H1 (cell line): ENCODE results near the gene URB2. TPM values are rescaled to one million over a fixed set of nuclear protein-coding genes. Genes with fewer than 3 reads are reported as not detected.

Experiments
- CTCF ChIA-PET: fragments of 300-600 bp; sonication (Branson Sonifier 250); formaldehyde crosslinking; loops from one replicate; lab custom pipeline; 2021; ENCODE audit not compliant: partially characterized antibody; lab: Charles Lee
- POLR2A ChIA-PET: fragments of 300-600 bp; sonication (Branson Sonifier 250); formaldehyde crosslinking; loops from one replicate; lab custom pipeline; 2021; ENCODE audit warnings: inconsistent platforms; ENCODE audit not compliant: partially characterized antibody; lab: Charles Lee
- DNase-seq, 2 experiments: peaks; one replicate each; pipeline versions ENCODE4 v3.0.0 to v3.0.0-alpha.2; 2010 to 2022; ENCODE audit warnings: low spot score in 2 of 2, low read depth in 1 of 2, mixed read lengths in 1 of 2
- FAIRE-seq: peaks from 2 replicates; lab custom pipeline; 2011; peaks lifted over from hg19 to GRCh38; lab: Jason Lieb, UNC
- H2AFZ ChIP-seq: 2 replicates; pipeline ENCODE4 v1.8.1; 2012; ENCODE audit warnings: low read length, inconsistent platforms
- H2AK5ac ChIP-seq: 2 replicates; pipeline ENCODE4 v1.6.1; 2013; ENCODE audit warnings: low read depth, low read length
- H2BK120ac ChIP-seq: replicated peaks from 2 replicates; pipeline ENCODE3; 2013; ENCODE audit warnings: low read depth, low read length, inconsistent platforms
- H2BK12ac ChIP-seq: 2 replicates; pipeline ENCODE4 v1.6.1; 2013; ENCODE audit warnings: low read depth, low read length
- H2BK15ac ChIP-seq: 2 replicates; pipeline ENCODE4 v1.6.1; 2013; ENCODE audit warnings: low read length
- H2BK20ac ChIP-seq: 2 replicates; pipeline ENCODE4 v1.6.1; 2013; ENCODE audit warnings: low read length
- H2BK5ac ChIP-seq: 2 replicates; pipeline ENCODE4 v1.6.1; 2013; ENCODE audit warnings: low read depth, low read length
- H3K14ac ChIP-seq: 2 replicates; pipeline ENCODE4 v1.6.1; 2013; ENCODE audit warnings: inconsistent platforms; ENCODE audit not compliant: insufficient read length
- H3K18ac ChIP-seq: 2 replicates; pipeline ENCODE4 v1.6.1; 2013; ENCODE audit warnings: low read length; ENCODE audit errors: extremely low read depth
- H3K23ac ChIP-seq: 2 replicates; pipeline ENCODE4 v1.6.1; 2013; ENCODE audit warnings: inconsistent platforms; ENCODE audit not compliant: insufficient read length
- H3K23me2 ChIP-seq: 2 replicates; pipeline ENCODE4 v1.6.1; 2013; ENCODE audit warnings: low read depth, low read length
- H3K27ac ChIP-seq: 2 replicates; pipeline ENCODE4 v1.6.1; 2011; ENCODE audit warnings: low read depth, low read length, inconsistent platforms
- H3K27me3 ChIP-seq, 4 experiments: replicated peaks in 1 of 4; 1 replicate in 1 of 4; 2 replicates in 3 of 4; pipeline versions ENCODE4 v1.6.1 to v1.8.1; 2011 to 2013; ENCODE audit warnings: low read length in 3 of 4, mild to moderate bottlenecking in 3 of 4, inconsistent platforms in 2 of 4, mixed read lengths in 2 of 4, moderate library complexity in 1 of 4; ENCODE audit not compliant: control insufficient read depth in 3 of 4, insufficient read depth in 3 of 4; ENCODE audit errors: extremely low read depth in 1 of 4
- H3K36me3 ChIP-seq, 4 experiments: 2 replicates each; pipeline versions ENCODE4 v1.6.1 to v1.8.1; 2011 to 2013; ENCODE audit warnings: mild to moderate bottlenecking in 4 of 4, low read length in 3 of 4, moderate library complexity in 2 of 4, control low read depth in 1 of 4, inconsistent platforms in 1 of 4; ENCODE audit not compliant: insufficient read depth in 4 of 4, control insufficient read depth in 2 of 4
- H3K4ac ChIP-seq: replicated peaks from 2 replicates; pipeline ENCODE3; 2013; ENCODE audit warnings: low read length, low read depth, mixed read lengths, inconsistent platforms; ENCODE audit not compliant: insufficient read length
- H3K4me1 ChIP-seq, 4 experiments: replicated peaks in 1 of 4; 1 replicate in 1 of 4; 2 replicates in 3 of 4; pipeline versions ENCODE4 v1.6.1 to v1.8.1; 2011 to 2013; ENCODE audit warnings: low read length in 3 of 4, inconsistent platforms in 2 of 4, mixed read lengths in 1 of 4; ENCODE audit not compliant: insufficient read depth in 4 of 4, control insufficient read depth in 3 of 4
- H3K4me2 ChIP-seq, 2 experiments: 2 replicates each; pipeline versions ENCODE4 v1.6.1 to v1.8.1; 2011 to 2013; ENCODE audit warnings: low read depth in 2 of 2, low read length in 2 of 2, control low read depth in 1 of 2, inconsistent platforms in 1 of 2, mild to moderate bottlenecking in 1 of 2; ENCODE audit not compliant: insufficient read depth in 1 of 2
- H3K4me3 ChIP-seq, 4 experiments: fragments of 200-600, 300-600 bp in 1 of 4; sonication (generic), shearing (Covaris generic), sonication (Bioruptor Twin) in 1 of 4; 2 replicates each; pipeline versions ENCODE4 v1.5.1 to v1.8.1; 2011 to 2016; ENCODE audit warnings: low read length in 4 of 4, low read depth in 3 of 4, control low read depth in 2 of 4, inconsistent platforms in 2 of 4, mild to moderate bottlenecking in 2 of 4, mixed read lengths in 1 of 4, moderate library complexity in 1 of 4; ENCODE audit not compliant: insufficient read depth in 2 of 4; ENCODE audit errors: extremely low read depth in 1 of 4
- H3K56ac ChIP-seq: replicated peaks from 2 replicates; pipeline ENCODE3; 2013; ENCODE audit warnings: low read depth, mild to moderate bottlenecking, mixed read lengths, low read length, inconsistent platforms; ENCODE audit not compliant: insufficient read length
- H3K79me1 ChIP-seq: 2 replicates; pipeline ENCODE4 v1.6.1; 2013; ENCODE audit warnings: low read depth, low read length, control low read depth
- H3K79me2 ChIP-seq, 2 experiments: 2 replicates each; pipeline versions ENCODE4 v1.6.1 to v1.8.1; 2012 to 2013; ENCODE audit warnings: low read length in 2 of 2, mild to moderate bottlenecking in 2 of 2, inconsistent platforms in 1 of 2; ENCODE audit not compliant: insufficient read depth in 2 of 2, control insufficient read depth in 1 of 2
- H3K9ac ChIP-seq, 4 experiments: replicated peaks in 1 of 4; 1 replicate in 1 of 4; 2 replicates in 3 of 4; pipeline versions ENCODE4 v1.6.1 to v1.8.1; 2011 to 2013; ENCODE audit warnings: low read depth in 3 of 4, low read length in 3 of 4, control low read depth in 2 of 4, mild to moderate bottlenecking in 2 of 4, moderate library complexity in 2 of 4, inconsistent platforms in 1 of 4; ENCODE audit errors: extremely low read depth in 1 of 4
- H3K9me3 ChIP-seq, 2 experiments: 2 replicates each; pipeline versions ENCODE4 v1.6.1 to v1.8.1; 2012 to 2013; ENCODE audit warnings: mild to moderate bottlenecking in 2 of 2, moderate library complexity in 2 of 2, control low read depth in 1 of 2, inconsistent platforms in 1 of 2, low read depth in 1 of 2, low read length in 1 of 2, mixed read lengths in 1 of 2; ENCODE audit not compliant: insufficient read depth in 2 of 2
- H4K20me1 ChIP-seq, 2 experiments: replicated peaks in 1 of 2; 2 replicates each; pipeline versions ENCODE3 to v1.8.1; 2011 to 2013; ENCODE audit warnings: inconsistent platforms in 2 of 2, low read length in 2 of 2, mild to moderate bottlenecking in 1 of 2; ENCODE audit not compliant: insufficient read depth in 2 of 2, control insufficient read depth in 1 of 2
- H4K5ac ChIP-seq: 2 replicates; pipeline ENCODE4 v1.6.1; 2013; ENCODE audit warnings: low read length, low read depth, mixed read lengths, inconsistent platforms; ENCODE audit not compliant: insufficient read length
- H4K8ac ChIP-seq: 2 replicates; pipeline ENCODE4 v1.8.0; 2013; ENCODE audit warnings: mild to moderate bottlenecking, moderate library complexity, low read length, inconsistent platforms; ENCODE audit not compliant: insufficient read depth; ENCODE audit errors: extremely low read depth
- H4K91ac ChIP-seq: replicated peaks from 2 replicates; pipeline ENCODE3; 2013; ENCODE audit warnings: low read length, mixed read lengths, inconsistent platforms; ENCODE audit not compliant: insufficient read length
- CBX8 ChIP-seq: fragments of 300-800, 300-1000 bp; sonication (generic); IDR thresholded peaks from 2 replicates; pipeline ENCODE4 v1.7.1; 2016; ENCODE audit warnings: low read depth, low read length, borderline replicate concordance
- CEBPB ChIP-seq: IDR thresholded peaks from 2 replicates; pipeline ENCODE4 v1.6.1; 2012; ENCODE audit warnings: low read depth, low read length
- EGR1 ChIP-seq: IDR thresholded peaks from 2 replicates; pipeline ENCODE4 v1.6.1; 2011; ENCODE audit warnings: low read depth, low read length, borderline replicate concordance
- GTF2F1 ChIP-seq: IDR thresholded peaks from 2 replicates; pipeline ENCODE4 v1.6.1; 2012; ENCODE audit warnings: low read depth, low read length, improper control_type of control experiment, borderline replicate concordance
- HDAC2 ChIP-seq, 2 experiments: fragments of 300-600 bp in 1 of 2; sonication (generic) in 1 of 2; IDR thresholded peaks; 2 replicates each; pipeline ENCODE4 v1.6.1; 2011 to 2012; ENCODE audit warnings: low read depth in 2 of 2, low read length in 2 of 2, mild to moderate bottlenecking in 2 of 2, moderate library complexity in 2 of 2, borderline replicate concordance in 1 of 2, inconsistent platforms in 1 of 2
- JUN ChIP-seq: IDR thresholded peaks from 2 replicates; pipeline ENCODE4 v1.6.1; 2011; ENCODE audit warnings: low read depth, mild to moderate bottlenecking, improper control_type of control experiment, low read length
- KDM5A ChIP-seq: fragments of 200-600 bp; IDR thresholded peaks from 2 replicates; pipeline ENCODE4 v1.7.1; 2012; ENCODE audit warnings: mild to moderate bottlenecking, low read length, inconsistent platforms, mixed read lengths
- NANOG ChIP-seq: IDR thresholded peaks from 2 replicates; pipeline ENCODE4 v1.6.1; 2011; ENCODE audit warnings: low read length, low read depth, mild to moderate bottlenecking, inconsistent platforms; ENCODE audit not compliant: insufficient read depth, poor library complexity, severe bottlenecking
- POLR2A ChIP-seq, 2 experiments: IDR thresholded peaks; 1 replicate in 1 of 2; 2 replicates in 1 of 2; pipeline ENCODE4 v1.6.1; 2011; ENCODE audit warnings: low read depth in 2 of 2, low read length in 2 of 2, mild to moderate bottlenecking in 2 of 2; ENCODE audit errors: control extremely low read depth in 1 of 2
- POU5F1 ChIP-seq: IDR thresholded peaks from 2 replicates; pipeline ENCODE4 v1.6.1; 2011; ENCODE audit warnings: low read depth, mild to moderate bottlenecking, low read length, moderate library complexity
- RFX5 ChIP-seq: IDR thresholded peaks from 2 replicates; pipeline ENCODE4 v1.6.1; 2011; ENCODE audit warnings: low read depth, low read length, improper control_type of control experiment, borderline replicate concordance
- WGBS, 2 experiments: shearing (Covaris generic) in 1 of 2; methylation state at CpG; one replicate each; pipeline versions ENCODE4 v1.1.6 to v1.1.7; 2013 to 2015; ENCODE audit warnings: low lambda C conversion rate in 2 of 2, mixed read lengths in 2 of 2, inconsistent platforms in 1 of 2, low coverage in 1 of 2, missing lambda C conversion rate in 1 of 2; ENCODE audit not compliant: insufficient replicate concordance in 2 of 2, insufficient coverage in 1 of 2, insufficient read length in 1 of 2; ENCODE audit errors: extremely low coverage in 1 of 2, missing lambda C conversion rate in 1 of 2; 5-methylcytosine and 5-hydroxymethylcytosine counted together
- polyA plus RNA-seq, 7 experiments: library from polyadenylated mRNA; depleted of rRNA in 3 of 7; stranded (reverse) in 5 of 7; unstranded in 2 of 7; fragments of >200 nt in 5 of 7; fragments of 200-250 nt in 2 of 7; gene quantifications; 1 replicate in 5 of 7; 2 replicates in 1 of 7; 4 replicates in 1 of 7; pipeline versions ENCODE4 v1.2.1 to v1.2.3, GENCODE V29; 2011 to 2013; ENCODE audit warnings: missing spikeins in 2 of 7, mixed read lengths in 2 of 7
- total RNA-seq: library from RNA; stranded (reverse); fragmentation: NEBNext Ultra II Directional; extraction: Animal tissue kit (Norgen Biotek cat#: 25700); gene quantifications from 2 replicates; pipeline ENCODE4 v1.2.1, GENCODE V29; 2021
- TF ChIP-seq, protein P1 (sequence below): IDR thresholded peaks from 2 replicates; pipeline ENCODE4 v1.6.1; 2012; ENCODE audit warnings: inconsistent platforms
- TF ChIP-seq, protein P2 (sequence below): IDR thresholded peaks from 2 replicates; pipeline ENCODE4 v1.6.1; 2012; ENCODE audit warnings: low read length, inconsistent platforms

Gene URB2
- total and polyA plus RNA-seq, 2 of the 8 experiments (the other 6 are each of a cell fraction or from before 2014, with no cell fraction given): 13.7 to 33.0 TPM

DNA sequence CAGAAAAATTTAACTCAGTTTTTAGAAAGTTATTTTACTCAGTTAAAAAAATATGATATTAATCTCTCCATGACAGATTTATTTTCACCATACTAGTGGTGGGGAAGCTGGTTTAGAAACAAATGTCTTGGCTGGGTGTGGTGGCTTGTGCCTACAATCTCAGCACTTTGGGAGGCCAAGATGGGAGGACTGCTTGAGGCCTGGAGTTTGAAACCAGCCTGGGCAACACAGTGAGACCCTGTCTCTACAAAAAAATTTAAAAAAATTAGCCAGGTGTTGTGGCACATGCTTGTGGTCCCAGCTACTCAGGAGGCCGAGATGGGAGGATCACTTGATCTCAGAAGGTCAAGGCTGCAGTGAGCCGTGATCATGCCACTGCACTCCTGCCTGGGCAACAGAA is 17.5 kb upstream of the URB2 start:
- no peak overlapping the region for H4K5ac ChIP-seq
- H3K23me2 ChIP-seq: no peaks in the 10 kb centered on the region
- H2BK5ac ChIP-seq: no peak overlapping the region
- H3K56ac ChIP-seq: no peak overlapping the region
- no peak overlapping the region for H2AFZ ChIP-seq
- H3K4me2 ChIP-seq: no peak overlapping the region
- H3K36me3 ChIP-seq: peaks cover 7 to 40% (median 25%) of the 10 kb centered on the region in 4 experiments; a peak in 7 of 8 replicates
- no peaks in the 10 kb centered on the region for H3K9me3 ChIP-seq
- no peak overlapping the region for H3K27ac ChIP-seq
- peaks cover 0 to 3% (median 0%) of the 10 kb centered on the region in 4 experiments; a peak in 1 of 7 replicates for H3K4me1 ChIP-seq
- ChIA-PET CTCF (no interaction called here), POLR2A (no interaction called here)
- H3K23ac ChIP-seq: no peak overlapping the region
- 87% methylated on average over 2 of the region's 2 CpGs; no CpG with 5 or more reads in 1 of the 2 experiments for WGBS, 2 experiments
- H4K20me1 ChIP-seq: peaks cover 0 to 1% of the 10 kb centered on the region in 2 experiments
- H3K79me1 ChIP-seq: peaks cover 2% of the 10 kb centered on the region; the same call in 1 of the 2 replicates
- no peak overlapping the region for H2BK15ac ChIP-seq
- H2BK12ac ChIP-seq: no peak overlapping the region
- H3K79me2 ChIP-seq: no peaks in the 10 kb centered on the region
- no peak overlapping the region for H3K18ac ChIP-seq
- H2AK5ac ChIP-seq: no peak overlapping the region
- no peak overlapping the region for H3K9ac ChIP-seq
- H3K4ac ChIP-seq: no peak overlapping the region
- no peak overlapping the region for H4K8ac ChIP-seq
- no peak overlapping the region for H3K14ac ChIP-seq
- H4K91ac ChIP-seq: no peak overlapping the region
- H3K27me3 ChIP-seq: no peaks in the 10 kb centered on the region
- FAIRE-seq (no peak), DNase-seq (no peak)
- no peak overlapping the region for H2BK120ac ChIP-seq
- no peak overlapping the region for H3K4me3 ChIP-seq
- H2BK20ac ChIP-seq: no peak overlapping the region
- no peak for TF ChIP-seq POLR2A (IDR thresholded peaks at IDR 0.05; ENCODE audit: control extremely low read depth in 1 of 2, low read depth in 2 of 2, low read length in 2 of 2)
- TF ChIP-seq NANOG: no peak
- TF ChIP-seq POU5F1: no peak
- TF ChIP-seq EGR1: no peak
- TF ChIP-seq CEBPB: no peak
- TF ChIP-seq, protein P1, sequence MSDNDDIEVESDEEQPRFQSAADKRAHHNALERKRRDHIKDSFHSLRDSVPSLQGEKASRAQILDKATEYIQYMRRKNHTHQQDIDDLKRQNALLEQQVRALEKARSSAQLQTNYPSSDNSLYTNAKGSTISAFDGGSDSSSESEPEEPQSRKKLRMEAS: no peak
- TF ChIP-seq, protein P2, sequence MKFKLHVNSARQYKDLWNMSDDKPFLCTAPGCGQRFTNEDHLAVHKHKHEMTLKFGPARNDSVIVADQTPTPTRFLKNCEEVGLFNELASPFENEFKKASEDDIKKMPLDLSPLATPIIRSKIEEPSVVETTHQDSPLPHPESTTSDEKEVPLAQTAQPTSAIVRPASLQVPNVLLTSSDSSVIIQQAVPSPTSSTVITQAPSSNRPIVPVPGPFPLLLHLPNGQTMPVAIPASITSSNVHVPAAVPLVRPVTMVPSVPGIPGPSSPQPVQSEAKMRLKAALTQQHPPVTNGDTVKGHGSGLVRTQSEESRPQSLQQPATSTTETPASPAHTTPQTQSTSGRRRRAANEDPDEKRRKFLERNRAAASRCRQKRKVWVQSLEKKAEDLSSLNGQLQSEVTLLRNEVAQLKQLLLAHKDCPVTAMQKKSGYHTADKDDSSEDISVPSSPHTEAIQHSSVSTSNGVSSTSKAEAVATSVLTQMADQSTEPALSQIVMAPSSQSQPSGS: no peak
- TF ChIP-seq KDM5A: no peak
- TF ChIP-seq GTF2F1: no peak
- no peak for TF ChIP-seq HDAC2 (IDR thresholded peaks at IDR 0.05; ENCODE audit: borderline replicate concordance in 1 of 2, low read depth in 2 of 2, low read length in 2 of 2)
- no peak for TF ChIP-seq JUN
- no peak for TF ChIP-seq RFX5
- TF ChIP-seq CBX8: no peak
